Measurements from ENCODE around the gene CYP2U1.
"Not testable (repeated sequence)": the region's sequence is repeated elsewhere in the genome, so short reads cannot be mapped to it uniquely, and the experiment has no call there.

Gene CYP2U1

DNA sequence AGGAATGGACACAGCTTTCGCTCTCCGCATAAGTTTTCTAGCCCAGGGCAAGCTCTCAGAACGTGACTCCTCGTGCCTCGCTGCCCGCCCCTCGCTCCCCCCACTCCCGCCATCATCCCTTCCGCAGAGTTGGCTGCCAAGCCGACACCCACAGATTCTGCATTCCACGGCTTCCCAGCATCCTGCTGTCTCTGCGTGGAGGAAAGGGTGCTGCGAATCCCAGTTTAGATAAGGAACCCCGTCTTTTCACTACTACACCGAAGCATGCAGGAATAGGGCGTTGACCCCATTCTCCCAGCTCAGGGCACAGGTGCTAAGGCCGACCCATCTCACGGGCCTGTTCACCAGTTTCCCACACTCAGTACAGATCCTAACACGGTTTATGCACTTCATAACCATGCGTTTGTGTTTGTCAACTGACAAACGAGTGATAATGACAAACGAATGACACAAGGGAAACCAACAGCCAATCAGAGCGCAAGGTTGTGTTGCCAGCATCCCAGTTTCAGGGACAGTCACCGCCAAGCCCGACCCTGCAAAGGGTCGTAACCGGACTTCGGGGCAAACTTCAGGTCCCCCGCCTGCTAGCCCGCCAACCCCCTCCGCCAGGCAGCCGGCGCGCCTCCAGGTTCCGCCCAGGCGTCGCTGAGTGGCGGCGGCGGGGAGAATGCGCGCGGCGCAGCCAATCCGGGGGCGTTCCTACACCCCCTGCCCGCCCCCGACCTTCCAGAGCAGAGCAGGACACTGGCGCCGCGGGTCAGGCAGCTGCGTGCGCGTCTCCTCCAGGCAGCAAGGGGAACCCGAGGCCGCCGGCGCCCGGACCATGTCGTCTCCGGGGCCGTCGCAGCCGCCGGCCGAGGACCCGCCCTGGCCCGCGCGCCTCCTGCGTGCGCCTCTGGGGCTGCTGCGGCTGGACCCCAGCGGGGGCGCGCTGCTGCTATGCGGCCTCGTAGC lies at the start of gene CYP2U1:
Gene CYP2U1, plus strand, starts transcription at position 729 of the 954 bp plus-strand sequence. Its CDS starts 95 bp downstream, at position 824.
- in situ Hi-C loops (cut with MboI; ENCODE audit: low pct_unique_long_range_greater_than_20kb, low sequenced_read_pairs), result no loop called here
- peak; percentile 83 for DNase-seq

DNA sequence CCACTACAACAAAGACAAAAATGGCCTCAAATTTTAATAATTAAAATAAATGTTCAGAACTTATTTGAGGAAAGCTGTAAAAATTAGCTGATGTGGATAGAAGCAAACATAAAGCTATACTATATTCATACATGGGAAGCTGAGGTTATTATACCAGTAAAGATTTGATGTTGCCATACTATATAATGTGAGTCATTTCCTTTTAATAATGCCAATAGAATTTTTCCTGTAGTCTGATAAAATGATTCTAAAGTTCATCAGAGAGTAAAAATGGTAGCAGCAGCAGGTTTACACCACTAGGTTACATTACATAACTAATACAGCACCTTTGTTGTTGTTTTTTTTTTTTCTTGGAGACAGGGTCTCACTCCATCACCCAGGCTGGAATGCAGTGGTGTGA lies 45.5 kb upstream of the CYP2U1 start:
- in situ Hi-C loops (cut with MboI; ENCODE audit: low pct_unique_long_range_greater_than_20kb, low sequenced_read_pairs), result no loop called here
- DNase-seq, result no peak

DNA sequence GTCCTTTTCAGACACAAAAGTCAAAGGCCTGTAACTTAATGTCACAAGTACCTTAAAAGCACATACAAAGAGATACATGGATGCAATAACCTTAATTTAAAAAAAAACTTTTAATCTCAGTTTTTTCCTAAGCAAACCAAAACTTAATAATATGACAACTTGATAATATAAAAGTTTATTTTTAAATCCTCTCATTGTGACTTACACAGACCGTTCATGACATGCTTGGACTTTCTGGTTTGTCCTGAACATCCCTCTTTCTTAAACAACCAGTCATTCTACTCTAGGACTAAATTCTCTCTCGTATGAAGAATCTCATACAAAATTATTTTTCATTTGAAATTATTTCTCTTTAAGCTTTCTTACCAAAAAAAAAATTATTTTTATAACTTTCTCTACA lies 43.1 kb upstream of the CYP2U1 start:
- peak; percentile 24 for DNase-seq
- in situ Hi-C loops (cut with MboI; ENCODE audit: low pct_unique_long_range_greater_than_20kb, low sequenced_read_pairs), result no loop called here

DNA sequence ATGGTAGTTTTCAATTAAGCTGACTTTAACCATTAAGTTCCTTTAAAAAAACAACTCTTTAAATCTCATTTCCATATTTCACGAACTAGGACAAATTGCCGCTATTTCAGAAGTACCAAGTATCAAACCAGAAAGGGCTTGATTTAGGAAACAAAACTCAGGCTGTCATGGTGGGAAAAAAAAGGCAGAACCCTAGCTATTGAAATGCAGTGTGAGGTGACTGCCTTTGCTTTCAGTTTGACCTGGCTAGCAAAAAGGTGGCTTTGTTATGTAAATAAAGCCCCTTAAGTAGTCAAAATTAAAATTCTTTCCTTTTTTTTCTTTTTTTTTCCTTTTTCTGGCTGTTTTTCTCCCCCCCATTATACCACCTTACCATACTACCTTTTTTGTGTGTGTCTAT lies 40.6 kb upstream of the CYP2U1 start:
- DNase-seq, result no peak
- in situ Hi-C loops (cut with MboI; ENCODE audit: low pct_unique_long_range_greater_than_20kb, low sequenced_read_pairs), result no loop called here

DNA sequence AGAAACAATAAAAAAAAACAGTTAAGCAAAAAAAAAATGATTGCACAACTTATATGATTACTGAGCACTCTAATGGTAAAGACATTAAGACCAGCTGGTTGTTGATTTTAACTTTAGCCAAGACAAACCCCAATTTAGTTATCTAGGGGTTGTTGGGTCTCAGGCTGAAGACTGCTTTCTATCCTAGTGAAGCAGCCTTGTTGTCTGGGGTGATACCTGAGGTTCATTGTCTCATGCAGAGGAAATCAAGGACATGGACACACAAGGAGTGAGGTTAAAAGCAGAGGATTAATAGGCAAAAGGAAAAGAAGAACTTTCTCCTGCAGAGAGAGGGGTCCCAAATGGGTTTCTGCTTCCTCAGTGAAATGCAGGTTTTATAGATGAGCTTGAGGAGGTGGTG lies 40.0 kb upstream of the CYP2U1 start:
- in situ Hi-C loops (cut with MboI; ENCODE audit: low pct_unique_long_range_greater_than_20kb, low sequenced_read_pairs), result no loop called here
- DNase-seq, result no peak

DNA sequence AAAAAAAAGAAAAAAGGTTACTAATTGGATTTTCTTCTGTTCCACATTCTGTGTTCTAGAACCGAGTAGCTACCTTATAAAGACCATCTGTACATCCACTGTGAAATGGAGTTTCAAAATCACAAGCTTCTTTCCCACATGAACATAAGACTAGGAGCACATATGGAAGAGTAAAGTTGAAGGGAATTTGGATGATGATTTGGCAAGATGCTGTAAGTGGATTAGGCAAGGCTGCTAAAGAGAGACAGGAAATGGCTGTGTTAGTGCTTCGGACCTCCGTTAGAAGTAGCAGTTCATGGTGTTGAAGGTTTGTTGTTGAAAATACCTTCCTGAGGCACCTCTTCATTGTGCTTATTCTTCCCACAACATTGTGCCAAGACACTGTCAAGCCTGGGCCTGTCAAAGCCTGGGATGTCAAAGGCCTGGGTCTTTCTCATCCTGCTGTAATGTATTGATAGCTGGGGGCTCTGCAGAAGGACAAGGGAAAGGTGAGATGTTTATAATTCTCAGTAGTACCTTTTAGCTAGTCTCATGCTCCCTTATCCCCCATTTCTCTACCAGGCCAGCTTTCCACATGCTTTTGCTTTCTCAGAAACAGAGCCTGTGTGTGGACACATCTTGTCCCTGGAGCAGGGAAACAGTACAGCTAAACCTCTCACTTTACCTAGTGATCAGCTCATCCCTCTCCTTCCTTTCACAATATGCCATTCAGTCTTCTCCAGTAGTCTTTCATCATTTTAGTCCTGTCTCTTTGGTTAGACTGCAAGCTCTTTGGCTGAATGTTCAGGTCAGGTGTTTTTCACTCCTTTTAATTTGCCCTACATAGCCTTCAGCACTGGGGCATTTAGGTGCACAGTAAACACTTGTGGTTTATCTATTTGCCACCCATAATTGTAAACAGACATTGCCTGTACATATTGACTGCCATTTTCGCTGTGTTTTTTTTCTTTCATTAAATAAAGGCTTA lies 37.9 kb upstream of the CYP2U1 start:
- in situ Hi-C loops (cut with MboI; ENCODE audit: low pct_unique_long_range_greater_than_20kb, low sequenced_read_pairs), result no loop called here
- DNase-seq, result no peak

DNA sequence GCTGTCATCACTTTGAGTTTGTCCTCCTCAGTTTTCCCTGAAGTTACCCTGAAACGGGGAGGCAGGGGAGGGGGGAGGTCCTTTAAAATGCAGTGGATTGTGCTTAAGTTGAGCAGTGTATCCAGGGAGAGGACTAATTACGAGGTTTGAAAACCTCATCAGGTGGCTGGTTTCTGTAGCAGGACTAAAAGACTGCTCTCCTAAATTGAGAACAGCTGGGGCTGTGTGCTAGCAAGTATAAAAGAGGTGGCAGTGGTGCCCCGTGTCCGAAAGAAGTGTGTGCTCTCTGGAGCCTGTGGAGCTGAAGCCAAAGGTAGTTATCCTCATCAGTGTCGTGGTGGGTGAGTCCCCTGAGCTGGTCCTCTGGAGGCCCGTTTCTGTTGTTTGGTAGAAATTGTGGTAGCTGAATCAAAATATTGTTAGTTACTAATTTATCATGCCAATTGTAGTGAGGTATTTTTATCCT lies 37.2 kb upstream of the CYP2U1 start:
- in situ Hi-C loops (cut with MboI; ENCODE audit: low pct_unique_long_range_greater_than_20kb, low sequenced_read_pairs), result no loop called here

DNA sequence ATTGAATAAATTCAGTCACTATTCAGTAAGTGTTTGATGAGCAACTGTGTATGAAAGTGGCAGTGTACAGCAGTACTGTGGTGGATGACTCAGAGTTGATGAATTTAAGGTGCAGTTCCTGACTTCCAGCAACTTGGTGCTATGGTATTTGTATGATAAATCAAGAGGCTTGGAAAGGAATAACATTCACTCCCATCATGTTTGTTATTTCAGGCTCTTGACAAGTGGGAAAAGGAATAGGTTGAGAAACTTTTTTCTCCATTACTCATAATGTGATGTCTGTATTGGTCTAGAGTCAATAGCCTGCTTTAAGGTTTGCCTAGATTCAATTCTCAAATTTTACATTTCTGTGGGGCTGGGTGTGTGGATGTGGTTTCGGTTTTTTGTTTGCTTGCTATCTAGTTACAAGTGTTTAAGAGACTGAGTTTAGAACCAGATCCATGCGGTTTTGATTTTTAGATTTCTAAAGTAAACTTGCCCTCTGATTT lies 35.1 kb upstream of the CYP2U1 start:
- in situ Hi-C loops (cut with MboI; ENCODE audit: low pct_unique_long_range_greater_than_20kb, low sequenced_read_pairs), result no loop called here
- DNase-seq, result no peak

More for the DNA sequence above, 37.2 kb upstream of the CYP2U1 start:
- no peak for DNase-seq

DNA sequence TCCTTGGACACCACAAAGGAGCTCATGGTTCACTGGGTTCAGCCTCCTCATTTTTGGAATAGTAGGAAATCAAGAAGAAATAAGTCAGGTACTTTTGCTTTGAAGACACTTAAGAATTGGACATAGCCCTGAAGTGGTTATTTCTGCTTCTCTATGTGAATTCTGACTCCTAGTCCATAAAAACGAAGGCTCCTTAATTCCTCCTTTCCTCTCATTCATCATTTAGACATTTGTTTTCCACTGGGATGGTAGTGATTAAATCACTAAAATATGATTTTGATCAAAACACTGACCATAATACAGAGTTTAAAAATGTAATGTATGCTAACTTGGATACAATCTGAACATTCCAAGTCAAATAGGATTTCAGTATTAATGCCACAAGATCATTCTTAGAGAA lies 34.7 kb upstream of the CYP2U1 start:
- no peak for DNase-seq
- in situ Hi-C loops (cut with MboI; ENCODE audit: low pct_unique_long_range_greater_than_20kb, low sequenced_read_pairs), result no loop called here

DNA sequence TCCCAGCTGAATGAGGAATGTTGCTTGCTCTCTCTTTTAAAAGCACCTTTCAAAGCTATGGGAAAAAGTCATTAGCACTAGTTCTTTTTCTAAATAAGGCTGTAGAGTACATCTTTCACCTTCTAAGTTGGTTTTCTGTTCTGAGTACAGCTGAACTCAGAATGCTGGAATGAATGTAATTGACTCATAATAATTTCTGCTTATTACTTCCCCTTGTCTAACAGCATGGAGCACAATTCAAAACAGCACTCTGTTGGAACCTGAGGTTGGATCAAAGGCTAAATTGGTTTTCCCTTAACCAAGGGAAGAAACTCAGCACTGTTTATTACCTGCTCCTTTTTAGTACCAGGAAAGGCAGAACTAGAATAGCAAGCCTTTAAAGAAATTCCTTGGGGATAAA lies 33.5 kb upstream of the CYP2U1 start:
- no peak for DNase-seq
- in situ Hi-C loops (cut with MboI; ENCODE audit: low pct_unique_long_range_greater_than_20kb, low sequenced_read_pairs), result no loop called here

DNA sequence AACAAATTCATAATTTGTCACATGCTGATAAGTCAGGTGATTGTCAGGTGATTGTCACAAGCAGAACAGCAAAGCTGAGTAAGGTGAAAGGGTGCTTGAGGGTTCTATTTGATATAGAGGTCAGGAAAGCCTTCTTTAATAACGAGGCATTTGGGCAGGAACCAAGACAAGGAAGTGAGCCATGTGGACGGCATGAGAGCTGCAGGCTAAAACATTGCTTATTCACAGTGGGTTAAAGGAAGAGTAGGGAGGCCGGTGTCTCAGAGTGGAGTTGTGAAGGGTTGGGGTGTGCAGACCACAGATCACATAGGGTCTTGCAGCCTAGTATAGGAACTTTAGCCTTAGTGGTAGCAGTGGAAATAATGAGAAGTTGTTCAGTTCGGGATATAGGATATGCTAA lies 31.3 kb upstream of the CYP2U1 start:
- DNase-seq, result no peak
- in situ Hi-C loops (cut with MboI; ENCODE audit: low pct_unique_long_range_greater_than_20kb, low sequenced_read_pairs), result no loop called here

DNA sequence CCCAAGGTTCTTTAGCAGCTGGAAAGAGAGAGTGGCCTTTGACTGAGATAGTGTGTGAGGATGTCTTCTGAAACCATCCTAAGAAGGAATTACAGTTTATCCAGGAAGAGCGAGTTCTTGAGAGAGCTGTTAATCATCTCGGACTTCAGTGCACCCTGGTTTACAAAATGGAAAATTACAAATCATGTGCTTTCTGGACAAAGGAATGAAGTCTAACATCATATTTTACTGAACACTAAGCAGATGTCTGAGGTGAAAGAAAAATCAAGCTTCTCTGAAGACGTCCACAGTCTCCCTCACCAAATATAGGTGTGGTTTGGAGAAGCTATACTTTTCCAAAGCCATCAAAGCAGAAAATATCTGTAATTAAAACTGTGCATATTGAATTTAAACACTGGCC lies 30.8 kb upstream of the CYP2U1 start:
- DNase-seq, result no peak
- in situ Hi-C loops (cut with MboI; ENCODE audit: low pct_unique_long_range_greater_than_20kb, low sequenced_read_pairs), result no loop called here

DNA sequence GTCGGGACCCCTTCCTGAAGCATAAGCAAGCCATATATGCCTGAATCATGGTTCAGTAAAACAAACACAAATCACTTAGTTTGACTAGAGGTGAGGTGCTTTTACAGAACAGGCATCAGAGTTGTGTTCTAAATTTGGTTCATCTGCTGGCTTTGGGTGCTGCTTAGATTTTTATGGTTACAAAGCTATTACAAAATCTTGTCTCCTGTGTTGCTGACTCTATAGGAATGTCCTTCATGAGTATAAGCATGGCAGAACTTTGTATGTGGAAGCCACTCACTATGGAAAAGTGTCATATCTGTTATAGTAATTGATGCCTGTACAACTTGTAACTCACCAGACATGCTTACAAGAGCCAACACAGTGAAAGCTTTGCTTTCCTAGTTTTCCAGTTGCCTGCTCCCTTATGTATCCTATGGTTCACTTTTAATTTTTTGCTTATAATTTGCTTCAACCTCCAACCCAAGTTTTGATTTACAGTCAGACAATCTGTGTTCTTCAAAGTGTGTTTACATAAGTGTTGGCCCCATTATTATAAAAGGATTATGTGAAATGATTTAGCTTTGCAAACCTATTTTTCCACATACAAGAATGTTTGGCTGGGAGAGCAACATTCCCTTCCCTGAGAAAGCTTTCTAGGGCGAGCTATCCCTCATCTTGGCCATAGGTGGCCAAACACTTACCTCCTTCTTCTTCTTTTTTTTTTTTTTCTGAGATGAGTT lies 30.0 kb upstream of the CYP2U1 start:
- in situ Hi-C loops (cut with MboI; ENCODE audit: low pct_unique_long_range_greater_than_20kb, low sequenced_read_pairs), result no loop called here
- no peak for DNase-seq

DNA sequence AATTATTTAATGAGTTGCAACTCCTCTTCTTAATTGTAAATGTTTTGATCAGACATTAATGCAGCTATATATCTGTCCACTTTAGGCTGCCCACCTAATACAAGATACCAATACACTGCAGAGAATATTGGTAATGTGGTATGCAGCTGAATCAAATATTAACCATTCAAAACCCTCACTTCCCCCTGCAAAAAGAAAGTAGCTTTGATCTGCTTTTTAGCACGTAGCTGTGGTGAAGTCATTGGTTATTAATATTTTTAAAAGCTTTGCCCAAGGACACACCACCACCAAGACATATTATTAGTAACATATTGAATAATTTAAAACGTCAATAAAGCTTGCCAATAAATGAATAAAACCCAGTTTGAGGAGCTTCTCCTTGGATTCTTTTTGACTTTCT lies 28.6 kb upstream of the CYP2U1 start:
- no peak for DNase-seq
- in situ Hi-C loops (cut with MboI; ENCODE audit: low pct_unique_long_range_greater_than_20kb, low sequenced_read_pairs), result no loop called here

DNA sequence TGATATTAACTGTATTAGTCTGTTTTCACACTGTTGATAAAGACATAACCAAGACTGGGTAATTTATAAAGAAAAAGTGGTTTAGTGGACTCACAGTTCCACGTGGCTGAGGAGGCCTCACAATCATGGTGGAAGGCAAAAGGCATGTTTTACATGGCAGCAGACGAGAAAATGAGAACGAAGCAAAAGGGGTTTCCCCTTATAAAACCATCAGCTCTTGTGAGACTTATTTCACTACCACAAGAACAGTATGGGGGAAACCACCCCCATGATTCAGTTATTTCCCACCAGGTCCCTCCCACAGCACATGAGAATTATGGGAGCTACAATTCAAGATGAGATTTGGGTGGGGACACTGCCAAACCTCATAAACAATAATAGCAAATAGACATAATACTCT lies 26.3 kb upstream of the CYP2U1 start:
- DNase-seq; in situ Hi-C loops (cut with MboI; ENCODE audit: low pct_unique_long_range_greater_than_20kb, low sequenced_read_pairs): not testable (repeated sequence)

DNA sequence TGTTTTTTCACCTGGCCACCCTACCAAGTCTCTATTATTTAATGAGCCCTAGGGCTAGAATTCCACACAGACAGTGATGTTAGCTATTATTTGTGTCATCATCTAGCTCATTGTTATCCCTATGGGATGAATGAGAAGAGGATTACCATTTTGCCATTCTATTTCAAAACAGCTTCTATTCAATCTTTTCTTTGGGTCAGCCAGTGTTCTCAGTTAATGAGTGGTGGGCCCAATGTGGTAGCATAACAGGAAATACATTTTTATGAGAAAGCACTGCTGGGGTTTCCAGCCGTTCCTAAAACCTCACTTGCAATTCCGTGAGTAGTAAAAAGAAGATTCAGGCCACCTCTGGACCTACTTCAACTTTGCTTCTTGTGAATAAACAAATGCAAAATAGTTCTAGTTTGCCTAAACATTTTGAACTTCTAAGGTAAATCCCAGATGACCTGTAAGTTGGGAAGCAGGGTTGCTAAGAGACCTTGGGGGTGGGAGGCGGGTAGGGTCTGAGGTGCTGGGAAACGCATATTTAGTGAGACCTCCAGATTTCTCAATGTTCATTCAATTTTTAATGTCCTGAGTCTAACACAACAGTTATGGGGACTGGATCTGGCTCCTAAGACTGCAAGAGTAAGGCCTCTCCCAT lies 24.8 kb upstream of the CYP2U1 start:
- in situ Hi-C loops (cut with MboI; ENCODE audit: low pct_unique_long_range_greater_than_20kb, low sequenced_read_pairs), result no loop called here

DNA sequence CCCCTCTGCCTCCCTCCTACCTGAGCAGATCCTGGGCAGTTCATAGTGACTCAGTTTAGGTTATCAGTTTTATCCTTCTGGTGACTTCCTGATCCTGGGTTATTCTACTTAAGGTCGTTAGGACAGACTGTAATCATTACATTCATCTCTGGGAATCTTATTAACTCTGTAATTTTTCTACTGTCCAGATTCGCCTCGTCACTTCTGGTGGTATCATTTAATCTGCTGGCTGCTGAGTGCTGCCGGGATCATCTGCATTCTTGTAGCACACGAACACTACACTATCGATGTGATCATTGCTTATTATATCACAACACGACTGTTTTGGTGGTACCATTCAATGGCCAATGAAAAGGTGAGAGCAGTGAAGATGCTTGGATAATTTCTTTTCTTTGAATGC lies 23.0 kb upstream of the CYP2U1 start:
- DNase-seq, result no peak
- in situ Hi-C loops (cut with MboI; ENCODE audit: low pct_unique_long_range_greater_than_20kb, low sequenced_read_pairs), result no loop called here

More for the DNA sequence above, 24.8 kb upstream of the CYP2U1 start:
- no peak for DNase-seq

DNA sequence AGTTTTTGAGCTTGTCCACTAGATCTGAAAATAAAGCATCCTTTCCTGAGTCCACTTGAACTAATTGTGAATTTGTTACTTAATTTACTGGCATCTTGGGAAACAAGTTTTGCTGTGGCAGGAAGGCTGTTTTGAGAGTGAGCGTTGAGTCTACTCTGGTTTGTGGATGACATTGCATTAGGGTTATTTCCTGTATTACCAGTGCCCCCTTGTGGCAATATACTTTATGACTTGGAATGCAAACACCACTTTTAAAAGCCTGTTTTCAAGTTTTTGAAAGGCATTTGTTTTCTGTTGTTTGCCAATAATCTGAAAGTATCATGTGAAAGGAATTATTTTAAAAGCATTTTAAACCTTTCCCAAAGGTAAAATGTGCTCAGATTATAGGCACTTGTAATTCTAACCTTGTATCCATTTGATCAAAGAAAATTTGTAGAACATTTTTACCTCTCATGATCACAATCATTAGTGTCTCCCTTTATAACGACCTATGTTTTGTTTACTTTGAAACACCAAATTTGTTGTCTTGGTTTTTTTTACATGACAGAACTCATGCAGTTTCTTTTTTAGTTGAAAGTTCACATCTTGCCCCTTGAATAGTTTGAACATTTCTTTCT lies 18.0 kb upstream of the CYP2U1 start:
- in situ Hi-C loops (cut with MboI; ENCODE audit: low pct_unique_long_range_greater_than_20kb, low sequenced_read_pairs), result no loop called here
- DNase-seq, result peak; percentile 76
